ENCODE measurements around the gene HTR2B.

Gene HTR2B

GRCh38 chr2:231134910-231135655 is 10.2 kb upstream of the HTR2B start:
- in situ Hi-C loops (cut with MboI; ENCODE audit: low sequenced_read_pairs), result no loop called here

- in situ Hi-C loops (cut with MboI; ENCODE audit: low sequenced_read_pairs), result no loop called here
Observed at GRCh38 chr2:231133365-231134099, 8.7 kb upstream of the HTR2B start.

DNA sequence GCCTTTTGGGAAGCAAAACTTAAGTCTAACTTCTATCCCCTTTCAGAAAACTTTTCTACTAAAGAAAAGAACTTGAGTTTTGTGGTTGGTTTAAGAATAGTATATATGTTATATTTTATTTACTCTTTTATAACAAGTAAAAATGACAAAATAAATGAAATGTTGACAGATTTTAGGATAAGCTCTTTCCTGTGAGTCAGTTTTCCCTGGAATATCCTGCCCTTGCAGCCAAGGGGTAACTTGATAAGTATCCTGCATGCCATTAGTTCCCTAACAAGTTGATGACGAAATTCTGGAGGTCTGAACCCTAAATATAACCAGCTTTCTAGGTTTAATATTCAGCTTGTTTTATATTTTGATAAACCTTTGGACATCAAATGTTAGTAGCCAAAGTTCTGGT is 7.3 kb upstream of the HTR2B start:
- in situ Hi-C loops (cut with MboI; ENCODE audit: low sequenced_read_pairs), result no loop called here

DNA sequence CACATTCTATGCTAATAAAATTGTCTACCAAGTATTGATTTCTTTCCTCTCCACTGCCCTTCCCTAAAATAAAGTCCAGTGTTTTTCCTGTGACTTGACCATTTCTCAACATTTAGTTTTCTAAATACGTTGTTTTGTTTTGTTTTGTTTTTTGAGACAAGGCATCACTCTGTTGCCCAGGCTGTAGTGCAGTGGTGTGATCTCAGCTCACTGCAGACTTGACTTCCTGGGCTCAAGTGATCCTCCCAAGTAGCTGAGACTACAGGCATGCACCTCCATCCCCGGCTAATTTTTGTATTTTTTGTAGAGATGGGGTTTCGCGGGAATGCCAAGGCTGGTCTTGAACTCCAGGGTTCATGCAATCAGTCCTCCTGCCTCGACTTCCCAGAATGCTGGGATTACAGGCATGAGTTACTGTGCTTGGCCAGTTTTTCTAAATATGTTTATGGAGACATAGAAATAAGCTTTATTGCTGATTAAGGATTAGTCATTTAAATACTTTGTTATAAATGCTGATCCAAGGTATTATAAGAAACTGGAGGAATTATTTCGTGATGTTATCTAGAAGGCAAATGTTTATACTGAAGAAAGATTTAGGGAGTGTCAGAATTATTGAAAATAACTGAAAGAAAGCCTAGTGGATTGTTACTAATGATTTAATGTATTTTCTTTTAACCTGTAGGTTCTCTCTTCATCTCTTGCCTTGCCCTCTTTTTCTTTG is 5.7 kb upstream of the HTR2B start:
- in situ Hi-C loops (cut with MboI; ENCODE audit: low sequenced_read_pairs), result no loop called here

- in situ Hi-C loops (cut with MboI; ENCODE audit: low sequenced_read_pairs), result no loop called here
Observed at GRCh38 chr2:231129216-231129615, 4.4 kb upstream of the HTR2B start.

DNA sequence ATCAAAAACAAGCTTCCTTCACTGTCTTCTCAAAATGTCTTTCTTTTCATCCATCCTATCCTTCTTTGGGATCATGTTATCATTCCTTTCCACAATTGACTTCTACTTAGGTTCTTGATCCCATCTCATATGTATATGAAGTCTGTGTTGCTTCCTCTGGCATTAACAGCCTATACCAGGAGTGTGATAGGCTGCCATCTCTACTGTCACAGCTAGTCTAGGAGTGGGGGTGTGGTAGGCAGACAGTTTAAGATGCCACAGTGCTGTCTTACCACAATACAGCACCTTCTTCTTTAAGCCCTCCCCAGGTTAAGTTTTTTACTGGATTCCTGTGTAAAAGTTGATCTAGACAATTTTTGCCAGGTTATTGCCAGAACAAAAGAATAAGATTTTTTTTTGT is 3.7 kb upstream of the HTR2B start:
- in situ Hi-C loops (cut with MboI; ENCODE audit: low sequenced_read_pairs), result no loop called here

DNA sequence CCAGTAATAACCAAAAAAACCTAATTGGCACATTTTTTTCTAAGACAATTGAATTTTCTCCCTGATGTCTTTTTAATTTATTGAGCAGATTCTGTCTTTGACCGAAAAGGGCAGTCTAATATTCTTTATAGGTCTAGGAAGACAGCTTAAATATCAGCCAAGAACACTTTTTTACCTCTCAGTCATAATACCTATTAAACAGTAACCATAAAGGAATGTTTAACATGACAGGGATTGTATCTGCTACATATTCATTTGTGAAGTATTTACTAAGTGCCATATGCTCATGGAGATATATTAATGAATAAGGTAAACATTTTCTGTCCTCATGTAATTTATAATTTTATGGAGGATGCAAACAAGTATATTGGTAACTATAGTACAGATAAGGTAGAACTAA is 3.1 kb upstream of the HTR2B start:
- in situ Hi-C loops (cut with MboI; ENCODE audit: low sequenced_read_pairs), result no loop called here

DNA sequence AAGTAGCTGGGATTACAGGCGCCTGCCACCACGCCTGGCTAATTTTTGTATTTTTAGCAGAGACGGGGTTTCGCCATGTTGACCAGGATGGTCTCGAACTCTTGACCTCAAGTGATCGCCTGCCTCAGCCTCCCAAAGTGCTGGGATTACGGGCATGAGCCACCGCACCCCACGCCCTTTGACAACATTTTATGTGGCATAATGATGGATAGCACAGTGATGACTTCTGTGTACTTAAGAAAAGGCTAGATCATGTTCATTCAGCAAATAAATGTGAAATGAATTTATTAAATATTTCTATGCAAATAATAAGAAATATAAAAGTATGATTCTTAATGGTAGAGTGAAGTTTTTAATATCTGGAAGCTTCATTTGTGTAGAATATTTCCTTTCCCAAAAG is 2.6 kb upstream of the HTR2B start:
- in situ Hi-C loops (cut with MboI; ENCODE audit: low sequenced_read_pairs), result no loop called here

DNA sequence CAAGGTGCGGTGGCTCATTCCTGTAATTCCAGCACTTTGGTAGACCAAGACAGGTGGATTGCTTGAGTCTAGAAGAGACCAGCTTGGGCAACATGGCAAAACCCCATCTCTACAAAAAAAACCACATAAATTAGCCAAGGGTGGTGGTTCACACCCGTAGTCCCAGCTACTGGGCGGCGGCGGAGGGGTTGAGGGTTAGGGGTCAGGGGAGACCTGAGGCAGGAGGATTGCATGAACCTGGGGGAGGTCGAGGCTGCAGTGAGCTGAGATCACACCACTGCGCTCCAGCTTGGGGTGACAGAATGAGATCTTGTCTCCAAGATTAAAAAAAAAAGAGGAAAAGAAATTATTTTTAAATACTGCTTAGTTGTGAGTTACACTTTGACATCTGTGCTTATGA is 1.3 kb upstream of the HTR2B start:
- in situ Hi-C loops (cut with MboI; ENCODE audit: low sequenced_read_pairs), result no loop called here

DNA sequence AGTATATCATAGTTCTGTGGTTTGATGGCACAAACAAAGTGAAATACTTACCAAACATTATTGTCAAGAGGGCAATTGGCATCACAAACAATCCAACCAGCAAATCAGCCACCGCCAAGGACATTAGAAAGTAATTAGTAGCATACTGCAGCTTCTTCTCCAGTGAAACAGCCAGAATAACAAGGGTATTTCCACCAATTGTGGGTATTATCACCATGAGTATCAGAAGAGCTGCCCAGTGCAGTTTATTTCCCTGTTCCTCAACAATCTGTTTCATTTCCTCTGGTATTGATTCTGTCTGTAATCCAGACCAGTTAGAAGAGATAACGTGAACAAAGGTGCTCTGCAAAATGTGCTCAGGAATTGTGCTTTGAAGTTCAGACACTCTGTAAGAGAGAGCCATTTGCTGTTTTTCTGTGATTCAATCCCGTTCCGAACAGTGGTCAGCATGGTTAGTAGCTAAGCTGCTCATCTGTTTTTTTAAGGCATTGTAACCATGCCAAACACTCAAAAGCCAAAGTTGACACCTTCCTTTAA is 1.4 kb downstream of the HTR2B start:
- in situ Hi-C loops (cut with MboI; ENCODE audit: low sequenced_read_pairs), result loop anchor here (25.0 kb wide), 1 partner anchor 314 kb away; no protein-coding TSS in a partner anchor

GRCh38 chr2:231118614-231118942 is 6.3 kb downstream of the HTR2B start:
- in situ Hi-C loops (cut with MboI; ENCODE audit: low sequenced_read_pairs), result loop anchor here (25.0 kb wide), 1 partner anchor 319 kb away; no protein-coding TSS in a partner anchor

DNA sequence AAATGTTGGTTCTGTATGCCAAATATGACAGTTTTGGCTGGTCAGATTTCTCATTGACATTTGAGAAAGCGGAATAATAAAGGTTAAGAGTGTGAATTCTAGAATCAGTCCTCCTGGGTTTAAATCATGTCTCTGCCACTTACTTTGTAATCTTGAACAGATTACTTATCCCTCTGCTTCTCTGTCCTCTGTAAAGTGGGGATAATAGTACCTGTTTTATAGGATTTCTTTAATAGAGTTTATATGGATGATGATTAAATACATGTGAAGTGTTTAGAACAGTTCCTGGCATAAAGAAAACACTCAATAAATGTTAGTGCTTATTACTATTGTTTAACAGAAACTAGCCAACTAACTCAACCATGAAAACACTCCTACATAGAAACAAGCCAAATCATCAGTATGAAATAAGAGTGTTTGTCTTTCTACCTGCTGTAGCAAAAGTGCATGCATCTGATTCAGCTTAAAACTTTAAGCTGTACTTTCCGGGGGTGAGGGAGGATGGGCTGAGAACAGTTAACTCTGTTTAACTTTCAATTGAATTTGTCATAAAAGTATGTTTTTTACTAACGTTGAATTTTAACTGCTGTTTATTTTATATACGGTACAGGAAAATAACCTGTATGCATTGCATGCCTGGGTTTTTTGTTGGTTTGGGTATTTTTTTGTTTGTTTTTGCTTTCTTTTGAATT is 6.8 kb downstream of the HTR2B start:
- in situ Hi-C loops (cut with MboI; ENCODE audit: low sequenced_read_pairs), result loop anchor here (25.0 kb wide), 1 partner anchor 319 kb away; no protein-coding TSS in a partner anchor

- in situ Hi-C loops (cut with MboI; ENCODE audit: low sequenced_read_pairs), result loop anchor here (25.0 kb wide), 1 partner anchor 320 kb away; no protein-coding TSS in a partner anchor
Observed at GRCh38 chr2:231117148-231117547, 7.7 kb downstream of the HTR2B start.

- in situ Hi-C loops (cut with MboI; ENCODE audit: low sequenced_read_pairs), result loop anchor here (25.0 kb wide), 1 partner anchor 322 kb away; no protein-coding TSS in a partner anchor
Observed at GRCh38 chr2:231115651-231116050, 9.2 kb downstream of the HTR2B start.

GRCh38 chr2:231113489-231113888 is 11.4 kb downstream of the HTR2B start:
- in situ Hi-C loops (cut with MboI; ENCODE audit: low sequenced_read_pairs), result loop anchor here (25.0 kb wide), 1 partner anchor 324 kb away; no protein-coding TSS in a partner anchor

GRCh38 chr2:231111987-231112386 is 12.9 kb downstream of the HTR2B start:
- in situ Hi-C loops (cut with MboI; ENCODE audit: low sequenced_read_pairs), result loop anchor here (25.0 kb wide), 1 partner anchor 325 kb away; no protein-coding TSS in a partner anchor

GRCh38 chr2:231110551-231110950 is 14.3 kb downstream of the HTR2B start:
- in situ Hi-C loops (cut with MboI; ENCODE audit: low sequenced_read_pairs), result loop anchor here (25.0 kb wide), 1 partner anchor 327 kb away; no protein-coding TSS in a partner anchor

GRCh38 chr2:231104115-231104713 is 20.6 kb downstream of the HTR2B start:
- in situ Hi-C loops (cut with MboI; ENCODE audit: low sequenced_read_pairs), result loop anchor here (25.0 kb wide), 1 partner anchor 333 kb away; no protein-coding TSS in a partner anchor

- in situ Hi-C loops (cut with MboI; ENCODE audit: low sequenced_read_pairs), result loop anchor here (25.0 kb wide), 1 partner anchor 335 kb away; no protein-coding TSS in a partner anchor
Observed at GRCh38 chr2:231102772-231103171, 22.1 kb downstream of the HTR2B start.

DNA sequence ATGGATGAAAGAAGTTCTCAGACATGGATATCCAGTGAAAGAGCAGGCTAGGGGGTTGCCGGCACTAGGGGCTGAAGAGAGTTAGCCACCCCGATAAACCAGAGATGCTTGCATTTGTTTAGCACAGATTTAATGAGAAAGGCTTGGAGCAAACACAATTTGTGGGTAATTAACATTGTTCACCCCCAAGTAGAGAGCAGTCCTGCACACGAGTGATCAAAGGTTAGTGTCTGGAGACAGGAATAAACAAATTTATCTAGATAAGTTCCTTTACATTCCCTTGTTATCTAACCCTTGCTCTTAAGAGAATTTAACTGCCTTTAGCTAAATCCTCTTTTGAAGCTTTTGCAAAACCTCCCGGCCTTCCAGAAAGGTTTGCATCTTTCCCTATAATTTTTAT is 23.9 kb downstream of the HTR2B start:
- in situ Hi-C loops (cut with MboI; ENCODE audit: low sequenced_read_pairs), result loop anchor here (25.0 kb wide), 1 partner anchor 336 kb away; no protein-coding TSS in a partner anchor

Data from HL-60/S4 treated with retinoic acid at 250 ng/mL for 4 days and 3 days (cell line).